GM20431 (cell line): Measurements from ENCODE around the gene RSL24D1.
"Not testable (repeated sequence)": the region's sequence is repeated elsewhere in the genome, so short reads cannot be mapped to it uniquely, and the experiment has no call there.

Source experiments
- in situ Hi-C: fragments of 300-500 bp; cut with MseI, MboI; formaldehyde crosslinking; loops from one replicate; pipeline ENCODE4 v1.15.0; 2020; ENCODE audit warnings: low sequenced_read_pairs; ENCODE audit not compliant: unreplicated experiment

RSL24D1 gene

DNA sequence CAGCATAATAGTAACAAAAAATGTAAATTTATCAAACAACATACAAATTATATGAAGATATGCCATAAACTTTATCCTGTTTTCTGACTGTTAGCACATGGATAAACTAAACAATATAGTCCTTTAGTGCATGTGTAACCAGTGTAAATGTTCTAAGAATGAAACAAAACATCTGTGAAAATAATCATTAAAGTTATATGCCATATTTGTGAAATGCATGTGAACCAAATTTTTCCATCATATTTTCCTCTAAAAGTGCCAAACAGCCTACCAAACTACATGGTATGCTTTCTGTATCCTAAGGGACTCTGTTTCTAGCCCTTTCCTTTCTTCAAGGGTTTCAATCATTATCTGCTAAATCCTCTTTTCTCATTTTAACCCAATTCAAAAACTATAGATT lies 23.9 kb upstream of the RSL24D1 start:
- in situ Hi-C loops = loop anchor here (25.0 kb wide), 1 partner anchor 217 kb away; no protein-coding TSS in a partner anchor

DNA sequence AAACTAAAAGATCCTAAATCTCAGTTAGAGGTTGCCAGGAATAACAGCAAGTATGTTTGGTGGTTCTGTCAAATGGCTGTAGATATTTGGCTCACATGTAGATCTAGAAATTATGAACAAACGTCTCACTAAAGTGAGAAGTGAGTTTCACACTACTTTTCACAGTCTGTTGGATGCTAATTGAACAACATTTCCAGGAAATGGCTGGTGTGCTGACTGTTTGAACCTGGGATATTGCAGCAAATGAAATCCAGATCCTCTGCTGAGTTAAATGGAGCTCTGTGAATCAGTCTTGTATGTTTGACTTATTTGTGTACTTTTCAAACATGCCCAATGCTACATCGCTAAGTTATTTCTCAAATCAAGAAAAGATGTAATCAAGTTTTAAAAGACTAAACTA lies 21.3 kb upstream of the RSL24D1 start:
- in situ Hi-C loops = loop anchor here (10.0 to 25.0 kb wide), 2 partner anchors 77 to 219 kb away; no protein-coding TSS in a partner anchor

DNA sequence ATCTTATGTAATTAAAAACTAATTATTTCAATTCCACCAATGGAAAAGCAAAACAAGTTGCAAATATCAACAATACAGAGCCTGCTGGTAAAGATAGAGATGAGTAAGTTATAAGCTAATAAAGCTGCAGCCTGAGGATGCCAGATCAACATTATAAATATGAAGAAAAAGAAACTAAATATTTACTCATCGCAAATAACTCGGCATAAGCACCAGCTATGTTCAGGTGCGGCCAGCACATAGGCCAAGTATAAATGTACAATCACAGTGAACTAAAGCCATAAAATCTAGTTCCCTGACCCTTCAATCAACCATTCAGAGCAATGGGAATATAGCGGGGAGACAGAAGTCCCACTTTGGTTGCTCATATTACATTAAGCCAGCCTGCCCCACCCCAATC lies 7.7 kb upstream of the RSL24D1 start:
- in situ Hi-C loops = loop anchor here (25.0 kb wide), 1 partner anchor 233 kb away; no protein-coding TSS in a partner anchor

DNA sequence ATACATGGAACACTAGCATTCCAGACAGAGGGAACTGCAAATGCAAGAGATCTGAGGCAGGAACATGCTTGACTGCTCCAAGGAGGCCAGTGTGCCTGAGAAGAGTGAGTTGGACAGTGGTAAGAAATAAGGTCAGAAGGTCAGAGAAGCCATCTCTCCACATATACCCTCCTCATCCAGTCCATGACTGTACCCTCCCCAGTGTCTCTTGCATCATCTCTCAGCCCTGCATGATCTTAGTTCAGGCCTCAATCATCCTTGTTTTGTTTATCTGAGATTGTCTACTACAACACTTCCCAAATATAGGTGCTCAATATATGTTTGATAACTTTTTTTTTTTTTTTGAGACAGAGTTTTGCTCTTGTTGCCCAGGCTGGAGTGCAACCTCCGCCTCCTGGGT lies 5.5 kb upstream of the RSL24D1 start:
- in situ Hi-C loops = loop anchor here (25.0 kb wide), 1 partner anchor 235 kb away; no protein-coding TSS in a partner anchor

DNA sequence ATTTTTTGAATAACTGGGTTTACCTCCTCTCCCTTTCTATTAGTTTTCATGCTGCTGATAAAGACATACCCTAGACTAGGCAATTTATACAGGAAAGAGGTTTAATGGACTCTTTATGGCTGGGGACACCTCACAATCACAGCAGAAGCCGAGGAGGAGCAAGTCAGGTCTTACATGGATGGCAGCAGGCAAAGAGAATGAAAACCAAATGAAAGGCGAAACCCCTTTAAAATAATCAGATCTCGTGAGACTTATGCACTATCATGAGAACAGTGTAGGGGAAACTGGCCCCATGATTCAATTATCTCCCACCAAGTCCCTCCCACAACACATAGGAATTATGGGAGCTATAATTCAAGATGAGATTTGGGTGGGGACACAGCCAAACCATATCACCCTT lies 2.0 kb upstream of the RSL24D1 start:
- in situ Hi-C loops = no loop called here

DNA sequence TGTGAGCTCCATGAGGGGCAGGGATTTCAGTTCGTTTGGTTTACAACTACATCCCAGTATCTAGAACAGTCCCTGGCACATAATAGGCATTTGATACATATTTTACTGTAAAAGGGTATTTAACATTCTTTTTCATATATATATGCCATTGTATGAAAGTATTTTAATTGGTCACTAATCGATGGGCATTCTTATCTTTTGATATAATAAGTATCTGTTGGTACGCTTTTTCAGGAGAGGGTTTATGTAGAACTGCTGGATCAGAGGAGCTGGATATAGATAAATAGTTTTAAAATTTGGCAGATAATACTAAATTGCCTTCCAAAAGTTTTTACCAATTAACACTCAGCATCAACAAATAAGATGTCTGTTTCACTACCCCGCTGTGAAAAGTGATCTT lies 978 bp upstream of the RSL24D1 start:
- in situ Hi-C loops = no loop called here

DNA sequence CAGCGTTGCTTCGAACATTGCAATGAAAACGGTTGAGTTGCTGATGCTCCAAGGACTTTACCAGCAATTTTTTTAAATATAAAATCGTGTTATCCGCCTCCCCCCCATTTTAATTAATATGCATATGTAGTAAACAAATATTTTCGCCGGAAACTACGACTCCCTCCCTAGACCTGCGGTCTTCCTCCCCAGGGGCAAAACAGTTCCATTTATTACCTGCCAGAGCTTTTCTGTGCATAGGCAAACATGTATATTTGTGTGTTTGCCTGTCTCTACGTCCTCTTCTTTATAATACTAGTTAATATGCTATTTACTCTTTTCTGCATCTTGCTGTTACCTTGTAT lies 593 bp upstream of the RSL24D1 start:
- in situ Hi-C loops = no loop called here

DNA sequence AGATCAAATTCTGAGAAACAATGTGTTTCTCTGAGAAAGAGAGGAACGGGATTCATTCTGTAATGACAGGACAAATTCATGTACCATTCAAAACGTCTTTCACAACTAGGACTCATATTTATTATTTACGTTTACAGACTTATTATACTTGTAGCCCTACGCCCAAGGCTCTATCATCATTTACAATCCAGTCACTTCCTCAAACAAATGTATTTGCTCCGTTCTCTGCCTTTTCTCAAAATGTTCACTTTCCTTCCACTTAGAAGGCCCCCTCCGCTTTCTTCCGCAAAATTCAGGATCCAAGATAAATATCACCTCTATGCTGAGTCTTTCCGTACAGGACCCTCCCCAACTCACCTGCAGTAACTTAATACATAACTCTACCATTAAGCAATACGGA lies 745 bp downstream of the RSL24D1 start:
- in situ Hi-C loops = no loop called here

DNA sequence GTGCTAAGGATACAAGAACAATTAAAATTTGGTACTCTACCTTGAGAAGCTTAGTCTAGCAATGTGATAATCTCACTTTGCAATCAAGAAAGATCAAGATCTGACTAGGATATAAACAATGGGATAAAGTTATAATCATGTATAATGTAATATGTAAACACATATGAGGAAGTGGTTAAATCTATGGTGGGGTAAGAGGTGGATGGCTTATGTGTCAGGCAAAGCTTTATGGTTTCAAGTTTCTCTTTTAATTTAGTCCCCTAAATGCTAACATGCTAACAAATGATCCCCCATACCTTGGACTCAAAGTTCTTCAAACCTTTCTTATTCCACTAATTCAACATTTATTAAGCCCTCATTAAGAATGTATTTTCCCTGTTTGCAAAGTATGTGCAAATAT lies 2.5 kb downstream of the RSL24D1 start:
- in situ Hi-C loops = no loop called here

DNA sequence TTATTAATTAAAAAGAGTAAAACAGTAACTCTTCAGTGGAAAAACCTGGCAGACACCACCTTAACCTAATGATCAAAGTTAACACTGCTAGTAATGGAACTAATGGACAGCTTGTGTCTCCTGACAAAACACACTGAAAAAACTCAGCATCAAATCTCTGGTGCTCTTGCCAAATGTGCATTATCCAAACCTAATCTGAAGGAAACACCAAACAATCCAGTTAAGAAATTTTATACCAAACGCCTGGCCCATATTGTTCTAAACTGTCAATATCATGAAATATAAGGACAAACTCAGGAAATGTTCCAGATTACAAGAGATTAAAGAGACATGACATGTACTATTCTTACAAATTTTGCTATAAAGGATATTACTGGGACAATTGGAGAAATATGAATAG lies 10.4 kb downstream of the RSL24D1 start:
- in situ Hi-C loops = no loop called here

DNA sequence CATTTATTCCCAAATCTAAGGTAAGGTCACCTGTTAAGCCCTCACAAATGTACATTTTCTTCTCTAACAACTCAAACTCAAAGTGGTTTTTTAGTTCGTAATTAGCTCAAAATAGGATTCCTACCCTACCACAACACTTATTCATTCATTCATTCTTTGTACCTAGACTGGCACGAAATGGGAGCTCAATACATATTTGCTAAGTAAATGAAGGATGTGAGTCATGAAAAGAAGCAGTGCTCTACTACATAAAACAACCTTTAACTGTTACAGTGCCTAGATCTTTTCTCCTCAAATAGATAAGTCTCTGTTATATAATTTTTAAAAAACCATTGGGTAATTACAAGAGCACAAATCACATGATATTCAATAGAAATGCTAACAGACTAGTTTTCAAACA lies 13.1 kb downstream of the RSL24D1 start:
- in situ Hi-C loops = no loop called here

DNA sequence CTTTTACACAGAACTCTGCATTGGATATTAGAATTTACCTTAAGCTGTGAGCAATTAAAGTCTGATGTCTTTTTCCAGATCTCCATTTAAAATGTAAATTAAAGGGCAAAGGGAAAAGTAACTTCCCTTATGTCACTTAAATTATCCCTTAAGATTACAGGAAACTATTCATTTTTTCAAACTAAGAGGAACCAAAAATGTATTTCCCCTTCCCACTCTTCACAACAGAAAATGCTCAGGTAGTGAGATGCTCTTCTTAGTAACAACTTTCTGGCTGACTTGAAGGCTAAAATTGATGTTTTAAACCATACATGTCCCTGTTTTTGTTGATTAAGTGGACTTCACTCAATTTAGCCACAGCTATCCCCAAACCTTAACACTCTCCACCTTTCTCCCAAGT lies 17.6 kb downstream of the RSL24D1 start:
- in situ Hi-C loops = no loop called here

DNA sequence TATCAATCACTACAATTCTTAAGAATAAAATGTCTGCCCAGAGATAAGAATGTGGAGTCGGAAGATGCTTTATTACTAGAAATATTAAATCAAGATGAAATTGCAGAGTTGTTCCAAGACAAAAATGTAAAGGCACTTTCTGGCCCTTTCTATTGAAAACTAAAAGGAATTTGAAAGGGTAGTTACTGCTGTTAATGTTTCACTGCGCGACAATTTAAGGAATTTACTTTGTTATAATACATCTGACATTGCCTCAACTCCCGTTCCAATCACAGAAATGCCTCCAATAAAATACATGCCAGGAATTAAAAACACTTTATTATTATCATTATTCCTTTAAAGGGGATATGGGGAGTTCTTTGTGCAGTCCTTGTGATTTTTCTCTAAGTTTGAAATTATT lies 26.4 kb downstream of the RSL24D1 start:
- in situ Hi-C loops = no loop called here

DNA sequence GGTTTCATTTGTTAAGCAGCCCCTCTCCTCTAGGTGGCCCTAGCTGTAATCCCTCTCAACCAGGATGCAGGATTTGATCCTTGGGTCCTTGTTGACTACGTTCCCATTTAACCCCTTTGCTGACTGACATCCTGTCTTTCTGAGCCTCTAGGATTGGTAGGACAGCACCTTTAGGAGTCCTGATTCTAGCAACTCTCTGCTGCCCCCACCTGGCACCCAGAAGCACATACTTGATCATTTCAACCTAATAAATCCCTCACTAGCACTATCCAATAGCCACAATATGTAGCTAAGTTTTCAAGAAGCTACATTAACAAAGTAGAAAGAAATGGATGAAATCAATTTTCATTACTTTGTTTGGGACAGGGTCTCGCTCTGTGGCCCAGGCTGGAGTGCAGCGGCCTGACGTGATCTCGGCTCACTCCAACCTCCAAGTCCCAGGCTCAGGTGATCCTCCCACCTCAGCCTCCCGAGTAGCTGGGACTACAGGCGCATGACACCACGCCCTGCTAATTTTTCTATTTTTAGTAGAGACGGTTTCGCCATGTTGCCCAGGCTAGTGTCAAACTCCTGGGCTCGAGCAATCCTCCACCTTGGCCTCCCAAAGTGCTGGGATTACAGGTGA lies 28.3 kb downstream of the RSL24D1 start:
- in situ Hi-C loops = no loop called here

DNA sequence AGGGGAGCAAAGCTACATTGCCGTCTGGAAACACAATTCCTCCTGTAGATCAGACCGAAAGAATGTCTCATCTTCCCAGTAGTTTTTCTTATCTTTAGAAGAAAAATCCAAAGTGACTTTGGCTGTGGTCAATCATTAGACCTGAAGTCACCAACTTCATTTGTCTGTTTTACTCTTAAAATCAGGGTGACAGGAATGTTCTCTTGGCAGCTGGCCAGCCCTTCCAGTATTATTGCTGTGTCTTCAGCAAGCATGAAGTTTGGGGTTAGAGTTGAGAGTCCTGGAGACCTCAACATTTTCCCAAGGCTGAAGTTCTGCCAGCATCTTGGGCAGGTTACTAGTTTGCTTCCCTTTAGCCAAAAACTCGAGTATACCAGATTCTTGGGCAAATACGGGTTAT lies 32.5 kb downstream of the RSL24D1 start:
- in situ Hi-C loops = no loop called here

DNA sequence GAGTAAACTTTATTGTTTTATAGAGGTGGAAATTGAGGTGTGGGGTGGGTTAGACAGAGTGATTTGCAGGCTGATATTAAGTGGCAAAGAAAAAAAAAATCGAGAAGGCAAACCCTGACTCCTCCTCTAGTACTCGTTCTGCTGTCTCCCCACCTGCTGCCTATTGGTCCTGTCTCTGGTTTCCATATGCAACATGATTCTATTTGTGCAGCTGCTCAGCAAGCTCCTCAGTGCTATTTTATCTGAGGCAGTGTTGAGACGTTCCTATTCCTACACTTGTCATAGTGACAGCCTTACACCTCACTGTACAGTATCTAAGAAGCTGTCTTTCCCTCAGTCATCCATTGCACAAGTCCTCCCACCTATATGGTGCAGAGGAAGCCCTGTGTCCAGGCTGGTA lies 45.1 kb downstream of the RSL24D1 start:
- in situ Hi-C loops = no loop called here

DNA sequence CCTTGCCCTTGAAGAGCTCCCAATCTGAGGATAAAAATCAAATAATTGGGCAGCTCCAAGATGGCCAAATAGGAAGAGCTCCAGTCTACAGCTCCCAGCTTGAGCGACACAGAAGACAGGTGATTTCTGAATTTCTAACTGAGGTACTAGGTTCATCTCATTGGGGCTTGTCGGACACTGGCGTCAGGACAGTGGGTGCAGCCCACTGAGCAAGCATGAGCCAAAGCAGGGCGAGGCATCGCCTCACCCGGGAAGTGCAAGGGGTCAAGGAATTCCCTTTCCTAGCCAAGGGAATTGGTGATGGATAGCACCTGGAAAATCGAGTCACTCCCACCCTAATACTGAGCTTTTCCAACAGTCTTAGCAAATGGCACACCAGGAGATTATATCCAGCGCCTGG lies 53.6 kb downstream of the RSL24D1 start:
- in situ Hi-C loops = not testable (repeated sequence)

DNA sequence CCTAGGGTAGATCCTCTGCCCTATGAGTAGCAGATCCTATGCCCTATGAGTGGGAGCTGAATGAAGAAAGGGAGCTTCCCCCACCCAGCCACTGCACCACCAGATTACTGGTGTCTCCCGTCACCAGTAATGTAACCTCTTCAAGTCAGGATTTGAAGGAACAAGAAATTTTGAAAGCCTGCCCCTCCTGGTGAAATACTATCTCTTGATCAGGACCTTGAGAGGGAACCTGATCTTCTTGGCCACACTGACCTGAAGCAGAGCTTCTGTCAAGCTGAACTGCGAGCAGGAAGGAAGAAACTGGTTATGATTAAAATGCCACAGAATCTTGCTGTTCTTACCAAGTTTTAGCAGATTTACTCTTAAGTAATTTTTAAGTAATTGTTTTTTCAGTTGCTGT lies 62.8 kb downstream of the RSL24D1 start:
- in situ Hi-C loops = no loop called here

DNA sequence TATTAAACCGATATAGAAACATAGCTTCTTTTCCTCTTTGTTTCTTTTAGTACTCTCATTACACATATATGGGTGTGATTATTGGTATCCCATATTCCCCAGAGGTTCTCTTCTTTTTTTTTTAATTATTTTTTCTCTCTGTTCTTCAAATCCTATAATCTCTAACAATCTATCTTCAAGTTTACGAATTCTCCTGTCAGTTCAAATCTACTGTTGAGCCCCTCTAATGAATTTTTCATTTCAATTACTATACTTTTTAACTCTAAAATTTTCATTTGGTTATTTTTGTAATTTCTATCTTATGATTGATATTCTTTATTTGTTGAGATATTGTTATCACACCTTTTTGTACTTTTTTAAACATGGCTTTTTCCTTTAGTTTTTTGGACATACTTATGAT lies 64.1 kb downstream of the RSL24D1 start:
- in situ Hi-C loops = no loop called here
